AG04450 (cell line): ENCODE measurements around the gene EHD2. TPM values are rescaled to one million over a fixed set of nuclear protein-coding genes. Genes with fewer than 3 reads are reported as not detected.

ENCODE experiments used
- CTCF ChIA-PET: fragments of 300-600, 350-600 bp; formaldehyde crosslinking; extraction: SDS; loops from one replicate; lab custom pipeline; 2022; ENCODE audit warnings: antibody characterized with exemption, inconsistent platforms; lab: Charles Lee
- POLR2A ChIA-PET: fragments of 350-600 bp; formaldehyde crosslinking; extraction: SDS; loops from one replicate; lab custom pipeline; 2021; ENCODE audit warnings: antibody characterized with exemption, inconsistent platforms; lab: Yijun Ruan, JAX
- DNase-seq: peaks from one replicate; pipeline ENCODE4 v3.0.0-alpha.2; 2011; ENCODE audit warnings: low read depth, low spot score
- H3K27ac ChIP-seq: one replicate; pipeline ENCODE4 v1.5.1; 2012; ENCODE audit warnings: low read depth, low read length, control low read depth
- H3K27me3 ChIP-seq: one replicate; pipeline ENCODE4 v1.6.0; 2012; ENCODE audit warnings: low read length; ENCODE audit not compliant: control insufficient read depth, insufficient read depth
- H3K4me3 ChIP-seq: 2 replicates; pipeline ENCODE4 v1.5.1; 2011; ENCODE audit warnings: mild to moderate bottlenecking, low read depth, low read length, control low read depth
- H3K9me3 ChIP-seq: 2 replicates; pipeline ENCODE4 v1.5.1; 2012; ENCODE audit warnings: low read length; ENCODE audit not compliant: control insufficient read depth, insufficient read depth
- polyA plus RNA-seq: library from polyadenylated mRNA; depleted of rRNA; stranded (reverse); fragments of >200 nt; gene quantifications from 2 replicates; pipeline ENCODE4 v1.2.3, GENCODE V29; 2011
- TF ChIP-seq, protein P1 (sequence below): IDR thresholded peaks from 2 replicates; pipeline ENCODE4 v1.5.1; 2011; ENCODE audit warnings: low read depth, low read length, control low read depth, inconsistent platforms

Gene EHD2
- polyA plus RNA-seq, 1 experiment, result 84.0 TPM

DNA sequence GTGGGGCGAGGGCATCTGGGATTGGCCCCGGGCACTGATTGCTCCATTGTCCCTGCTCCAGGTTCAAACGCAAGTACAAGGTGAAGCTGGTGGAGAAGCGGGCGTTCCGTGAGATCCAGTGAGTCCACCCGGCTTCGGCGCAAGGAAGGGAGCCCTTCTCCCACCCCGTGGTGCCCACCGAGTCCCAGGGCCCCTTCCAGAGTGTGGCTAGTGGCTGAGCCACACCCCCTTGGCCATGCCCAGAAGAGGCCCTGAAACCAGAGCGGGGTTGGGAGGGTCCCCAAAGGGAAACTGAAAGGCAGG is 43.4 kb downstream of the EHD2 start:
- CTCF ChIA-PET, result interaction anchor here (1.1 to 1.7 kb wide), 3 partner anchors 9 to 44 kb away, joined by 3 to 7 read pairs (median 3); partner anchors contain the start of gene EHD2
- no peaks in the 10 kb centered on the region; the same call in 1 of the 2 replicates for H3K9me3 ChIP-seq
- H3K27ac ChIP-seq, result no peak overlapping the region
- H3K27me3 ChIP-seq, result no peaks in the 10 kb centered on the region
- DNase-seq, result no peak
- TF ChIP-seq, protein P1, sequence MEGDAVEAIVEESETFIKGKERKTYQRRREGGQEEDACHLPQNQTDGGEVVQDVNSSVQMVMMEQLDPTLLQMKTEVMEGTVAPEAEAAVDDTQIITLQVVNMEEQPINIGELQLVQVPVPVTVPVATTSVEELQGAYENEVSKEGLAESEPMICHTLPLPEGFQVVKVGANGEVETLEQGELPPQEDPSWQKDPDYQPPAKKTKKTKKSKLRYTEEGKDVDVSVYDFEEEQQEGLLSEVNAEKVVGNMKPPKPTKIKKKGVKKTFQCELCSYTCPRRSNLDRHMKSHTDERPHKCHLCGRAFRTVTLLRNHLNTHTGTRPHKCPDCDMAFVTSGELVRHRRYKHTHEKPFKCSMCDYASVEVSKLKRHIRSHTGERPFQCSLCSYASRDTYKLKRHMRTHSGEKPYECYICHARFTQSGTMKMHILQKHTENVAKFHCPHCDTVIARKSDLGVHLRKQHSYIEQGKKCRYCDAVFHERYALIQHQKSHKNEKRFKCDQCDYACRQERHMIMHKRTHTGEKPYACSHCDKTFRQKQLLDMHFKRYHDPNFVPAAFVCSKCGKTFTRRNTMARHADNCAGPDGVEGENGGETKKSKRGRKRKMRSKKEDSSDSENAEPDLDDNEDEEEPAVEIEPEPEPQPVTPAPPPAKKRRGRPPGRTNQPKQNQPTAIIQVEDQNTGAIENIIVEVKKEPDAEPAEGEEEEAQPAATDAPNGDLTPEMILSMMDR, result no peak
- H3K4me3 ChIP-seq, result no peak overlapping the region
- POLR2A ChIA-PET, result interaction anchor here (1.4 kb wide), 1 partner anchor 10 kb away, joined by 4 read pairs; no protein-coding TSS in a partner anchor

GRCh38 chr19:47756953-47757608 is 43.9 kb downstream of the EHD2 start:
- no peak overlapping the region for H3K27ac ChIP-seq
- H3K4me3 ChIP-seq, result no peak overlapping the region
- ChIA-PET POLR2A (interaction anchor here (0.6 to 1.4 kb wide), 2 partner anchors 11 to 43 kb away, joined by 4 read pairs; no protein-coding TSS in a partner anchor), CTCF (interaction anchor here (1.1 to 1.7 kb wide), 3 partner anchors 8 to 44 kb away, joined by 3 to 7 read pairs (median 3); partner anchors contain the start of gene EHD2)
- H3K27me3 ChIP-seq, result no peaks in the 10 kb centered on the region
- TF ChIP-seq, protein P1, result no peak
- no peaks in the 10 kb centered on the region; the same call in 1 of the 2 replicates for H3K9me3 ChIP-seq
- DNase-seq, result no peak

DNA sequence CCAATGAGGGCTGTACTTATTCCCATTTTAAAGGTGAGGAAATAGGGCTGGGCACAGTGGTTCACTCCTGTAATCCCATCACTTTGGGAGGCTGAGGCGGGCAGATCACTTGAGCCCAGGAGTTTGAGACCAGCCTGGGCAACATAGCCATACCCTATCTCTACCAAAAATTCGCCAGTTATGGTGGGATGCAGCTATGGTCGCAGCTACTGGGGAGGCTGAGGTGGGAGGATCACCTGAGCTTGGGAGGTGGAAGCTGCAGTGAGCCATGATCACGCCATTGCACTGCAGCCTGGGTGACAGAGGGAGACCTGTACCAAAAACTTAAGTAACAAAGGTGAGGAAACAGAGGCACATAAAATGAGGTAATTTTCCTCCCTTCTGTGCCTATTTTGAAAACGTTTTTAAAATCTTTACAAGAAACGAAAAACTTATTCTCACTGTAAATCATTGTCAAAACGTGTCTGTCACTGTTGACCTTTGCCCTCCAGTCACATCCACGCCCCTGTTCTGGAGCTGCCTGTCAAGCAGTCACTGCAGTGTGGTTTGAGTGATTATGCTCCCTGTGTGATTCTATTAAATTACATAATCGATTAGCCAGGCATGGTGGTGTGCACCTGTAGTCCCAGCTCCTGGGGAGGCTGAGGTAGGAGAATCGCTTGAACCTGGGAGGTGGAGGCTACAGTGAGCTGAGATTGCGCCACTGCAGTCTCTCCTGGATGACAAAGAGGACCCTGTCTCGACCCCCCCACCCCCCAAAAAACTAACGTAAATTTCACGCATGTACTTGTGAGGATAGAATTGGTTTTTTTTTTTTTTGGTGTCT is 44.6 kb downstream of the EHD2 start:
- no peak overlapping the region for H3K27ac ChIP-seq
- H3K27me3 ChIP-seq, result no peaks in the 10 kb centered on the region
- no peak for DNase-seq
- no peak overlapping the region for H3K4me3 ChIP-seq
- TF ChIP-seq, protein P1, result no peak
- ChIA-PET POLR2A (interaction anchor here (0.6 kb wide), 1 partner anchor 44 kb away, joined by 4 read pairs; no protein-coding TSS in a partner anchor), CTCF (no interaction called here)
- no peaks in the 10 kb centered on the region; the same call in 1 of the 2 replicates for H3K9me3 ChIP-seq

- Histone ChIP-seq H3K27me3 (no peaks in the 10 kb centered on the region), H3K27ac (no peak overlapping the region), H3K4me3 (no peak overlapping the region), H3K9me3 (no peaks in the 10 kb centered on the region; the same call in 1 of the 2 replicates)
- no peak for DNase-seq
- TF ChIP-seq, protein P1, result no peak
- ChIA-PET POLR2A (no interaction called here), CTCF (no interaction called here)
Measured at GRCh38 chr19:47758443-47758804, 45.2 kb downstream of the EHD2 start.

GRCh38 chr19:47760632-47760999 is 47.4 kb downstream of the EHD2 start:
- POLR2A ChIA-PET, result no interaction called here
- TF ChIP-seq, protein P1, result no peak
- CTCF ChIA-PET, result no interaction called here

More at GRCh38 chr19:47760632-47760999, 47.4 kb downstream of the EHD2 start:
- Histone ChIP-seq H3K9me3 (no peaks in the 10 kb centered on the region; the same call in 1 of the 2 replicates), H3K27me3 (no peaks in the 10 kb centered on the region), H3K27ac (no peak overlapping the region), H3K4me3 (no peak overlapping the region)
- no peak for DNase-seq
